HEK293T (cell line): ENCODE results near the gene MAGED1.

Experiments
- ARNT ChIP-seq: fragments of 450-650 bp; IDR thresholded peaks from 2 replicates; pipeline ENCODE4 v1.6.1; 2017; ENCODE audit warnings: mild to moderate bottlenecking
- BHLHE40 ChIP-seq: fragments of 450-650 bp; IDR thresholded peaks from 2 replicates; pipeline ENCODE4 v1.6.1; 2016; ENCODE audit warnings: mild to moderate bottlenecking, moderate library complexity, borderline replicate concordance
- CTBP1 ChIP-seq: fragments of 450-650 bp; IDR thresholded peaks from 2 replicates; pipeline ENCODE4 v1.6.1; 2016; ENCODE audit warnings: borderline replicate concordance
- ELF4 ChIP-seq: fragments of 450-650 bp; IDR thresholded peaks from 2 replicates; pipeline ENCODE4 v1.6.1; 2017; ENCODE audit warnings: antibody characterized with exemption
- FOXA1 ChIP-seq: fragments of 450-650 bp; IDR thresholded peaks from 2 replicates; pipeline ENCODE4 v1.6.1; 2016; ENCODE audit warnings: mild to moderate bottlenecking
- FOXM1 ChIP-seq: fragments of 450-650 bp; IDR thresholded peaks from 2 replicates; pipeline ENCODE4 v1.6.1; 2017; ENCODE audit warnings: mild to moderate bottlenecking, borderline replicate concordance
- L3MBTL2 ChIP-seq: fragments of 450-650 bp; conservative IDR thresholded peaks from 2 replicates; pipeline ENCODE4 v1.6.1; 2016; ENCODE audit warnings: mild to moderate bottlenecking
- SP1 ChIP-seq: fragments of 450-650 bp; IDR thresholded peaks from 2 replicates; pipeline ENCODE4 v1.6.1; 2017
- SUZ12 ChIP-seq: fragments of 450-650 bp; IDR thresholded peaks from 2 replicates; pipeline ENCODE4 v1.6.1; 2016; ENCODE audit warnings: mild to moderate bottlenecking
- ZNF384 ChIP-seq: fragments of 450-650 bp; IDR thresholded peaks from 2 replicates; pipeline ENCODE4 v1.6.1; 2016

GRCh38 chrX:51860679-51861078 is 32.7 kb upstream of the MAGED1 start:
- TF ChIP-seq ZNF384 (no peak), ARNT (no peak), SUZ12 (no peak), ELF4 (no peak), L3MBTL2 (no peak), FOXM1 (no peak), BHLHE40 (no peak), CTBP1 (no peak), SP1 (no peak), FOXA1 (no peak)
